HepG2 (cell line): ENCODE results near the gene FUT1. TPM values are rescaled to one million over a fixed set of nuclear protein-coding genes. Genes with fewer than 3 reads are reported as not detected.

Experiments
- ARNT ChIP-seq: fragments of 450-650 bp; IDR thresholded peaks from 2 replicates; pipeline ENCODE4 v1.6.1; 2017
- NFRKB ChIP-seq: fragments of 450-650 bp; IDR thresholded peaks from 2 replicates; pipeline ENCODE4 v1.6.1; 2017
- RFXAP ChIP-seq: sonication (generic); formaldehyde crosslinking; IDR thresholded peaks from 2 replicates; pipeline ENCODE4 v1.4.0; 2020; ENCODE audit warnings: missing genetic modification reagents, borderline replicate concordance
- ZHX2 ChIP-seq, 2 experiments: sonication (generic) in 1 of 2; formaldehyde crosslinking in 1 of 2; IDR thresholded peaks; 2 replicates each; pipeline versions ENCODE4 v1.6.1 to v1.9.0; 2014 to 2022; ENCODE audit warnings: antibody characterized with exemption in 1 of 2, borderline replicate concordance in 1 of 2, inconsistent platforms in 1 of 2, low read depth in 1 of 2, missing genetic modification reagents in 1 of 2
- ZNF281 ChIP-seq: sonication (generic); formaldehyde crosslinking; IDR thresholded peaks from 2 replicates; pipeline ENCODE4 v1.4.0; 2020; ENCODE audit warnings: missing genetic modification reagents, borderline replicate concordance
- ZNF607 ChIP-seq: sonication (generic); formaldehyde crosslinking; IDR thresholded peaks from 2 replicates; pipeline ENCODE4 v1.5.1; 2020; ENCODE audit warnings: missing genetic modification reagents, mild to moderate bottlenecking, borderline replicate concordance
- polyA plus RNA-seq, 8 experiments: library from polyadenylated mRNA; depleted of rRNA in 3 of 8; stranded (reverse) in 7 of 8; unstranded in 1 of 8; fragments of >200 nt; fragmentation: Illumina TruSeq in 4 of 8; extraction: Trizol in 4 of 8; gene quantifications; 2 replicates each; pipeline versions ENCODE4 v1.2.1 to v1.2.3, GENCODE V29; 2011 to 2016; ENCODE audit warnings: low read depth in 4 of 8, missing spikeins in 1 of 8, mixed read lengths in 1 of 8; ENCODE audit not compliant: insufficient read depth in 1 of 8
- total RNA-seq, 5 experiments: library from RNA; depleted of rRNA; stranded (reverse); fragments of >200 nt; fragmentation: Illumina TruSeq; extraction: Trizol; gene quantifications; 2 replicates each; pipeline ENCODE4 v1.2.3, GENCODE V29; 2016; ENCODE audit warnings: low read depth in 1 of 5
- TF ChIP-seq, protein P1 (sequence below): sonication (generic); formaldehyde crosslinking; IDR thresholded peaks from 2 replicates; pipeline ENCODE4 v1.8.1; 2022; ENCODE audit warnings: low read depth, mild to moderate bottlenecking, missing genetic modification reagents
- TF ChIP-seq, protein P2 (sequence below): sonication (generic); formaldehyde crosslinking; IDR thresholded peaks from 2 replicates; pipeline ENCODE4 v1.8.0; 2022; ENCODE audit warnings: low read depth, missing genetic modification reagents
- TF ChIP-seq, protein P3 (sequence below): sonication (generic); formaldehyde crosslinking; IDR thresholded peaks from 2 replicates; pipeline ENCODE4 v1.4.0; 2020; ENCODE audit warnings: missing genetic modification reagents
- TF ChIP-seq, protein P4 (sequence below): sonication (generic); formaldehyde crosslinking; IDR thresholded peaks from 2 replicates; pipeline ENCODE4 v1.5.1; 2020; ENCODE audit warnings: missing genetic modification reagents, mild to moderate bottlenecking, borderline replicate concordance

FUT1 gene
- total and polyA plus RNA-seq, 2 of the 13 experiments (the other 11 are each of a cell fraction or from before 2014, with no cell fraction given), result 0.07 to 1.1 TPM

- TF ChIP-seq, protein P1, sequence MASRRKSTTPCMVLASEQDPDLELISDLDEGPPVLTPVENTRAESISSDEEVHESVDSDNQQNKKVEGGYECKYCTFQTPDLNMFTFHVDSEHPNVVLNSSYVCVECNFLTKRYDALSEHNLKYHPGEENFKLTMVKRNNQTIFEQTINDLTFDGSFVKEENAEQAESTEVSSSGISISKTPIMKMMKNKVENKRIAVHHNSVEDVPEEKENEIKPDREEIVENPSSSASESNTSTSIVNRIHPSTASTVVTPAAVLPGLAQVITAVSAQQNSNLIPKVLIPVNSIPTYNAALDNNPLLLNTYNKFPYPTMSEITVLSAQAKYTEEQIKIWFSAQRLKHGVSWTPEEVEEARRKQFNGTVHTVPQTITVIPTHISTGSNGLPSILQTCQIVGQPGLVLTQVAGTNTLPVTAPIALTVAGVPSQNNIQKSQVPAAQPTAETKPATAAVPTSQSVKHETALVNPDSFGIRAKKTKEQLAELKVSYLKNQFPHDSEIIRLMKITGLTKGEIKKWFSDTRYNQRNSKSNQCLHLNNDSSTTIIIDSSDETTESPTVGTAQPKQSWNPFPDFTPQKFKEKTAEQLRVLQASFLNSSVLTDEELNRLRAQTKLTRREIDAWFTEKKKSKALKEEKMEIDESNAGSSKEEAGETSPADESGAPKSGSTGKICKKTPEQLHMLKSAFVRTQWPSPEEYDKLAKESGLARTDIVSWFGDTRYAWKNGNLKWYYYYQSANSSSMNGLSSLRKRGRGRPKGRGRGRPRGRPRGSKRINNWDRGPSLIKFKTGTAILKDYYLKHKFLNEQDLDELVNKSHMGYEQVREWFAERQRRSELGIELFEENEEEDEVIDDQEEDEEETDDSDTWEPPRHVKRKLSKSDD (CRISPR knock-in tag), result no peak
- TF ChIP-seq, protein P2, sequence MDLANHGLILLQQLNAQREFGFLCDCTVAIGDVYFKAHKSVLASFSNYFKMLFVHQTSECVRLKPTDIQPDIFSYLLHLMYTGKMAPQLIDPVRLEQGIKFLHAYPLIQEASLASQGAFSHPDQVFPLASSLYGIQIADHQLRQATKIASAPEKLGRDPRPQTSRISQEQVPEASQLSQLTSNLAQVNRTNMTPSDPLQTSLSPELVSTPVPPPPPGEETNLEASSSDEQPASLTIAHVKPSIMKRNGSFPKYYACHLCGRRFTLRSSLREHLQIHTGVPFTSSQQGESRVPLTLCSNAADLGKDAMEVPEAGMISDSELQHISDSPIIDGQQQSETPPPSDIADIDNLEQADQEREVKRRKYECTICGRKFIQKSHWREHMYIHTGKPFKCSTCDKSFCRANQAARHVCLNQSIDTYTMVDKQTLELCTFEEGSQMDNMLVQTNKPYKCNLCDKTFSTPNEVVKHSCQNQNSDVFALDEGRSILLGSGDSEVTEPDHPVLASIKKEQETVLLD (CRISPR knock-in tag), result no peak
- TF ChIP-seq, protein P3, sequence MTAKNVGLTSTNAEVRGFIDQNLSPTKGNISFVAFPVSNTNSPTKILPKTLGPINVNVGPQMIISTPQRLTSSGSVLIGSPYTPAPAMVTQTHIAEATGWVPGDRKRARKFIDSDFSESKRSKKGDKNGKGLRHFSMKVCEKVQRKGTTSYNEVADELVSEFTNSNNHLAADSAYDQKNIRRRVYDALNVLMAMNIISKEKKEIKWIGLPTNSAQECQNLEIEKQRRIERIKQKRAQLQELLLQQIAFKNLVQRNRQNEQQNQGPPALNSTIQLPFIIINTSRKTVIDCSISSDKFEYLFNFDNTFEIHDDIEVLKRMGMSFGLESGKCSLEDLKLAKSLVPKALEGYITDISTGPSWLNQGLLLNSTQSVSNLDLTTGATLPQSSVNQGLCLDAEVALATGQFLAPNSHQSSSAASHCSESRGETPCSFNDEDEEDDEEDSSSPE, result peak; percentile 27; the same call in 1 of the 2 replicates
- no peak for TF ChIP-seq ZNF281
- TF ChIP-seq RFXAP (CRISPR knock-in tag), result no peak
- TF ChIP-seq ARNT, result no peak
- TF ChIP-seq ZHX2 (IDR thresholded peaks at IDR 0.05; ENCODE audit: low read depth), result no peak
- no peak for TF ChIP-seq ZHX2 (CRISPR knock-in tag; IDR thresholded peaks at IDR 0.05; ENCODE audit: borderline replicate concordance)
- no peak for TF ChIP-seq ZNF607
- TF ChIP-seq NFRKB, result no peak
- TF ChIP-seq, protein P4, sequence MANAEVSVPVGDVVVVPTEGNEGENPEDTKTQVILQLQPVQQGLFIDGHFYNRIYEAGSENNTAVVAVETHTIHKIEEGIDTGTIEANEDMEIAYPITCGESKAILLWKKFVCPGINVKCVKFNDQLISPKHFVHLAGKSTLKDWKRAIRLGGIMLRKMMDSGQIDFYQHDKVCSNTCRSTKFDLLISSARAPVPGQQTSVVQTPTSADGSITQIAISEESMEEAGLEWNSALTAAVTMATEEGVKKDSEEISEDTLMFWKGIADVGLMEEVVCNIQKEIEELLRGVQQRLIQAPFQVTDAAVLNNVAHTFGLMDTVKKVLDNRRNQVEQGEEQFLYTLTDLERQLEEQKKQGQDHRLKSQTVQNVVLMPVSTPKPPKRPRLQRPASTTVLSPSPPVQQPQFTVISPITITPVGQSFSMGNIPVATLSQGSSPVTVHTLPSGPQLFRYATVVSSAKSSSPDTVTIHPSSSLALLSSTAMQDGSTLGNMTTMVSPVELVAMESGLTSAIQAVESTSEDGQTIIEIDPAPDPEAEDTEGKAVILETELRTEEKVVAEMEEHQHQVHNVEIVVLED (CRISPR knock-in tag), result peak; percentile 17; the same call in 1 of the 2 replicates
Observed at GRCh38 chr19:48745208-48745995, 7.0 kb downstream of the FUT1 start (continued).
